Measurements from ENCODE around the gene RPL35A. TPM values are rescaled to one million over a fixed set of nuclear protein-coding genes. Genes with fewer than 3 reads are reported as not detected.

Gene RPL35A
- total and polyA plus RNA-seq, 2 experiments from 2014 or later = 405 to 803 TPM

GRCh38 chr3:197950677-197951061 is 679 bp downstream of the RPL35A start:
- Histone ChIP-seq H3K79me2 (ENCODE audit: insufficient read depth) (peaks cover 53% of the 10 kb centered on the region), H3K4me2 (ENCODE audit: unreplicated experiment) (peak overlapping the region; percentile 94), H3K27ac (peak overlapping the region; percentile 95), H3K9ac (peak overlapping the region; percentile 100), H3K9me3 (ENCODE audit: low read depth) (no peaks in the 10 kb centered on the region), H3K36me3 (ENCODE audit: low read depth) (peaks cover 46% of the 10 kb centered on the region), H3F3A (ENCODE audit: insufficient read depth) (peaks cover 58% of the 10 kb centered on the region), H3K4me3 (peak overlapping the region; percentile 100), H3K27me3 (replicated peaks; ENCODE audit: insufficient read depth) (no peaks in the 10 kb centered on the region), H2AFZ (no peak overlapping the region), H4K20me1 (ENCODE audit: insufficient read depth) (peaks cover 13% of the 10 kb centered on the region; the same call in 1 of the 2 replicates), H3K9me2 (ENCODE audit: insufficient read depth) (no peaks in the 10 kb centered on the region), H3K4me1 (ENCODE audit: insufficient read depth) (peaks cover 35% of the 10 kb centered on the region)
- in situ Hi-C loops (cut with MboI) = no loop called here
- no peak for TF ChIP-seq EZH2 (IDR thresholded peaks at IDR 0.05; ENCODE audit: insufficient read depth, poor library complexity, severe bottlenecking)
- no peak for TF ChIP-seq EZH2phosphoT487 (IDR thresholded peaks at IDR 0.05; ENCODE audit: insufficient read depth, low read depth)
- DNase-seq = no peak
- 1% methylated on average over 11 of the region's 11 CpGs for WGBS, 2 experiments (ENCODE audit: low coverage in 1 of 2, low lambda C conversion rate in 2 of 2, missing lambda C conversion rate in 2 of 2)

- H3K4me1 ChIP-seq (ENCODE audit: insufficient read depth) = peaks cover 35% of the 10 kb centered on the region
- H3K36me3 ChIP-seq (ENCODE audit: low read depth) = peaks cover 55% of the 10 kb centered on the region
- no peaks in the 10 kb centered on the region for H3K9me2 ChIP-seq (ENCODE audit: insufficient read depth)
- H3K79me2 ChIP-seq (ENCODE audit: insufficient read depth) = peaks cover 53% of the 10 kb centered on the region
- H3K4me3 ChIP-seq = peak overlapping the region; percentile 100
- no peak overlapping the region for H2AFZ ChIP-seq
- peak overlapping the region; percentile 94 for H3K4me2 ChIP-seq (ENCODE audit: unreplicated experiment)
- DNase-seq = no peak
- in situ Hi-C loops (cut with MboI) = no loop called here
- H4K20me1 ChIP-seq (ENCODE audit: insufficient read depth) = peaks cover 14% of the 10 kb centered on the region; the same call in 1 of the 2 replicates
- H3K9me3 ChIP-seq (ENCODE audit: low read depth) = no peaks in the 10 kb centered on the region
- H3K9ac ChIP-seq = peak overlapping the region; percentile 100
- peak overlapping the region; percentile 95; the same call in 1 of the 2 replicates for H3K27ac ChIP-seq
- peaks cover 66% of the 10 kb centered on the region for H3F3A ChIP-seq (ENCODE audit: insufficient read depth)
- TF ChIP-seq EZH2phosphoT487 (IDR thresholded peaks at IDR 0.05; ENCODE audit: insufficient read depth, low read depth) (no peak), EZH2 (IDR thresholded peaks at IDR 0.05; ENCODE audit: insufficient read depth, poor library complexity, severe bottlenecking) (no peak)
- H3K27me3 ChIP-seq (replicated peaks; ENCODE audit: insufficient read depth) = no peaks in the 10 kb centered on the region
- WGBS, 2 experiments (ENCODE audit: low coverage in 1 of 2, low lambda C conversion rate in 2 of 2, missing lambda C conversion rate in 2 of 2) = 91 to 92% methylated on average over 21 of the region's 21 CpGs
Observed at GRCh38 chr3:197951392-197951990, 1.5 kb downstream of the RPL35A start.

GRCh38 chr3:197952440-197952839 is 2.5 kb downstream of the RPL35A start:
- H3K79me2 ChIP-seq (ENCODE audit: insufficient read depth) = peaks cover 53% of the 10 kb centered on the region

GRCh38 chr3:197953325-197953724 is 3.3 kb downstream of the RPL35A start:
- in situ Hi-C loops (cut with MboI) = no loop called here
- no peak for DNase-seq
- Histone ChIP-seq H3K4me2 (ENCODE audit: unreplicated experiment) (peak overlapping the region; percentile 14), H3K4me1 (ENCODE audit: insufficient read depth) (peaks cover 40% of the 10 kb centered on the region), H3K9me3 (ENCODE audit: low read depth) (no peaks in the 10 kb centered on the region), H3K9me2 (ENCODE audit: insufficient read depth) (no peaks in the 10 kb centered on the region), H4K20me1 (ENCODE audit: insufficient read depth) (peaks cover 14% of the 10 kb centered on the region; the same call in 1 of the 2 replicates), H3K4me3 (peak overlapping the region; percentile 100; the same call in 1 of the 2 replicates), H3K27ac (peak overlapping the region; percentile 41), H3K9ac (peak overlapping the region; percentile 100), H3F3A (ENCODE audit: insufficient read depth) (peaks cover 82% of the 10 kb centered on the region), H3K79me2 (ENCODE audit: insufficient read depth) (peaks cover 53% of the 10 kb centered on the region), H3K36me3 (ENCODE audit: low read depth) (peaks cover 60% of the 10 kb centered on the region), H3K27me3 (replicated peaks; ENCODE audit: insufficient read depth) (no peaks in the 10 kb centered on the region), H2AFZ (no peak overlapping the region)
- 50 to 52% methylated on average over 6 of the region's 6 CpGs for WGBS, 2 experiments (ENCODE audit: low coverage in 1 of 2, low lambda C conversion rate in 2 of 2, missing lambda C conversion rate in 2 of 2)
- no peak for TF ChIP-seq EZH2phosphoT487 (IDR thresholded peaks at IDR 0.05; ENCODE audit: insufficient read depth, low read depth)
- TF ChIP-seq EZH2 (IDR thresholded peaks at IDR 0.05; ENCODE audit: insufficient read depth, poor library complexity, severe bottlenecking) = no peak

More at GRCh38 chr3:197952440-197952839, 2.5 kb downstream of the RPL35A start:
- Histone ChIP-seq H3K4me2 (ENCODE audit: unreplicated experiment) (peak overlapping the region; percentile 94), H3K9me3 (ENCODE audit: low read depth) (no peaks in the 10 kb centered on the region), H3K4me3 (peak overlapping the region; percentile 100), H3K27me3 (replicated peaks; ENCODE audit: insufficient read depth) (no peaks in the 10 kb centered on the region), H3K27ac (peak overlapping the region; percentile 41; the same call in 1 of the 2 replicates), H3F3A (ENCODE audit: insufficient read depth) (peaks cover 74% of the 10 kb centered on the region), H2AFZ (no peak overlapping the region), H3K9me2 (ENCODE audit: insufficient read depth) (no peaks in the 10 kb centered on the region), H3K9ac (peak overlapping the region; percentile 100), H3K4me1 (ENCODE audit: insufficient read depth) (peaks cover 40% of the 10 kb centered on the region), H4K20me1 (ENCODE audit: insufficient read depth) (peaks cover 14% of the 10 kb centered on the region; the same call in 1 of the 2 replicates), H3K36me3 (ENCODE audit: low read depth) (peaks cover 60% of the 10 kb centered on the region)
- no peak for DNase-seq
- in situ Hi-C loops (cut with MboI) = no loop called here
- TF ChIP-seq EZH2 (IDR thresholded peaks at IDR 0.05; ENCODE audit: insufficient read depth, poor library complexity, severe bottlenecking) = no peak
- TF ChIP-seq EZH2phosphoT487 (IDR thresholded peaks at IDR 0.05; ENCODE audit: insufficient read depth, low read depth) = no peak
- WGBS, 2 experiments (ENCODE audit: low coverage in 1 of 2, low lambda C conversion rate in 2 of 2, missing lambda C conversion rate in 2 of 2) = 92 to 93% methylated on average over 9 of the region's 9 CpGs

Data from GM23248 (cell line).